CD4-positive, alpha-beta T cell treated with Interleukin-10 for 1 hour (primary cell): ENCODE results near the gene OBSCN.
"Not testable (repeated sequence)": the region's sequence is repeated elsewhere in the genome, so short reads cannot be mapped to it uniquely, and the experiment has no call there.

Experiments used
- DNase-seq: peaks from one replicate; pipeline ENCODE4 v3.0.0-alpha.2; 2020

OBSCN gene

GRCh38 chr1:228264090-228264829, 56.4 kb downstream of the OBSCN start:
- DNase-seq = no peak

- no peak for DNase-seq
These were observed 57.3 kb downstream of the OBSCN start for GRCh38 chr1:228265167-228265566.

GRCh38 chr1:228267962-228268880, 60.4 kb downstream of the OBSCN start:
- DNase-seq = no peak

- no peak for DNase-seq
These were observed 61.0 kb downstream of the OBSCN start for GRCh38 chr1:228268881-228269265.

GRCh38 chr1:228269431-228269830, 61.6 kb downstream of the OBSCN start:
- not testable (repeated sequence) for DNase-seq

GRCh38 chr1:228270032-228270431, 62.2 kb downstream of the OBSCN start:
- no peak for DNase-seq

GRCh38 chr1:228271701-228272251, 63.9 kb downstream of the OBSCN start:
- DNase-seq = no peak

- DNase-seq = no peak
These were observed 64.5 kb downstream of the OBSCN start for GRCh38 chr1:228272331-228272791.

GRCh38 chr1:228272831-228273571, 65.2 kb downstream of the OBSCN start:
- no peak for DNase-seq

- no peak for DNase-seq
These were observed 66.0 kb downstream of the OBSCN start for GRCh38 chr1:228273720-228274451.

- DNase-seq = no peak
These were observed 66.8 kb downstream of the OBSCN start for GRCh38 chr1:228274452-228275178.

- no peak for DNase-seq
These were observed 67.3 kb downstream of the OBSCN start for GRCh38 chr1:228275179-228275429.

GRCh38 chr1:228275430-228276173, 67.8 kb downstream of the OBSCN start:
- DNase-seq = peak; percentile 94

- no peak for DNase-seq
These were observed 68.5 kb downstream of the OBSCN start for GRCh38 chr1:228276174-228276831.

- DNase-seq = no peak
These were observed 69.2 kb downstream of the OBSCN start for GRCh38 chr1:228276901-228277490.

- DNase-seq = no peak
These were observed 69.9 kb downstream of the OBSCN start for GRCh38 chr1:228277491-228278431.

GRCh38 chr1:228278432-228278941, 70.6 kb downstream of the OBSCN start:
- DNase-seq = no peak

- no peak for DNase-seq
These were observed 71.3 kb downstream of the OBSCN start for GRCh38 chr1:228279011-228279721.
